IPS DF 4.7 (cell line): ENCODE data around the gene AOPEP.
"Not testable (repeated sequence)": the region's sequence is repeated elsewhere in the genome, so short reads cannot be mapped to it uniquely, and the experiment has no call there.

Experiments used
- DNase-seq: peaks from one replicate; pipeline ENCODE4 v3.0.0-alpha.2; 2013; ENCODE audit warnings: low spot score; ENCODE audit errors: extremely low read depth

Gene AOPEP

DNA sequence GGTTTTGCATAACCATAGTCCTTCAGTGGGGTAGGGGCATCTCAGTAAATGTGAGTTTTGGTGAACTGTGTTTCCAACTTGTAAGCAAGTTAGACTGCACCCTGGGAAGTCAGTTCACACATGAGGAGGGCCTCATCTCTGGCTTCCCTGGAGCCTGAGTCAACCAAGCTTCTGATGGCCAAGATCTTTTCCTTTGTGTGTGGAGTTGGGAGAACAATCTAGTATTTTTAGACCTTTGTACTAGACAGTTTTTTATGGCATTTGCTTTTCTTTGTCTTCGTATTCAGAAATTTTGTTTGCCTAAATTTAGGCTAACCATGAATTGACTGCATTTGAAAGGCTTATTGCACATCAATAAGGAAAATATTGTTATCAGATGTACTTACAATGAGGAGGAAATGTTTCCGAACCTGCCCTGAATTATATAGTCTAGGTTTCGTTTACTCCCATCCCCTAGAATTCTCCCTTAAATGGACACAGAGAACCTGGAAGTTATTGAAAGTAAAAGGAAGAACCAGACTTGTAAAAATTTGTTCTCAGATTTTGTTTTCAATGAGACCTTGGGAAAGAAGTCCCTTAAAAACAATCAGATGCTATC, 204.6 kb downstream of the AOPEP start:
- no peak for DNase-seq

DNA sequence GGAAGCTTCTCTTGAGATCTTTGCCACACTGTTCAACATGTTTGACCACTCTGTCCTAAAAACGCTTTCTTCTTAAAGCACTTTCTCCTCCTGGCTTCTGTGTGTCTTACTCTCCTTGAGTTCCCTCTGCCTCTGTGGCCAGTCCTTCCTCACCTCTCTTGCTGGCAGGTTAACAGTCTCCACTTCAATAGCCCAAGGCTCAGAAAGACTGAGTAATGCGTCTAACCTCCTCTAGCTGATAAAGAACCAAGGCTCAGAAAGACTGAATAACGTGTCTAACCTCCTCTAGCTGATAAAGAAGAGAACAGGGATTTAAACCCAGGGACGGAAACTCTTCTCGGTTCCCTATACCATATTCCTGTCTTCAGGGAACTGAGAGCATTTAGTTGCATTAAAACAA, 205.2 kb downstream of the AOPEP start:
- no peak for DNase-seq

DNA sequence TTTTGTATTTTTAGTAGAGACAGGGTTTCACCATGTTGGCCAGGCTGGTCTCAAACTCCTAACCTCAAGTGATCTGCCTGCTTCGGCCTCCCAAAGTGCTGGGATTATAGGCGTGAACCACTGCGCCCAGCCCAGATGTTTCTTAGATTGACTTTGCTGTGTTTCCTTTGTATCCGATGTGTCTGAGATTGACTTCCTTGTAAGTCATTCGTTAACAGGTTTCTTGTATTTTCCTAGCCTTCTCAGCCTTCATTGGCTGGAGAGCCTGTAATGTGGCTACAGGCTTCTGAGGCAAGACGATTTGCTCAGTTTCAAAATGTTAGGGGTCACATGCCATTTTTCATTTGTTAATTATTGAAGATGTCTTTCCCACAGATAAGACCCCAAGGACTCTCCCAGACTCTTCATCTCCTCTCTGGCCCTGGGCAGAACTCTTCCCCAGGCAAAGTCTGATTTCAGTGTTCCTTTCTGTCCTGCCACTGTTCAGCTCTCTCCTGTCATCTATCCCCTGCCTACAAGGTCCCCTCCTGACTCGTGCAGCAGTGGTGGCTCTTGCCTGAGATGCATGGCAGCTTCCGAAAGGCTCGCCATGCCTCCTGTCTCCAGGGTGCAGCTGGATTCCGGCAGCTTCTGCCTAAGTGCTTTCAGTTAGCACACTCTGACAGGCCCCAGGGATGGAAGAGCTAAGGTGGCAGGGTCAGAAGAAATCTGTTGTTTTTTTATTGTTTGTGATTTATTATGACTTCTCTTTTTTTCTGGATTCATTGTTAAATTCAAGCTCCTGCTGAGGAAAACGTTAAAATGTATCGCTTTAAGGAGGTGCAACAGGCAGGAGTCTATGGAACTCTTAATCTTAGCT, 206.4 kb downstream of the AOPEP start:
- no peak for DNase-seq

DNA sequence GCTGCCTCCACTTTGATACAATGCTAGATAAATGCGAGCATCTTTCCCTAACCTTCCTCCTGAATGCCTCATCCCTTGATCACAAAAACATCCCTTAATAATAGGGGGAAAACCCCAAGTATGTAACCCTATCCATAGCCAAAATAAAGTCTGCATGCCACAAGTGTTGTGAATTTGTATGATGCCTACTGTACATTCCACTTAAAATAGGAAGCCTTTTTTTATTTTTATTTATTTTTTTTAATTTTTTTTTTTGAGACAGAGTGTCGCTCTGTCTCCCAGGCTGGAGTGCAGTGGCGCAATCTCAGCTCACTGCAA, 207.0 kb downstream of the AOPEP start:
- DNase-seq, result no peak

DNA sequence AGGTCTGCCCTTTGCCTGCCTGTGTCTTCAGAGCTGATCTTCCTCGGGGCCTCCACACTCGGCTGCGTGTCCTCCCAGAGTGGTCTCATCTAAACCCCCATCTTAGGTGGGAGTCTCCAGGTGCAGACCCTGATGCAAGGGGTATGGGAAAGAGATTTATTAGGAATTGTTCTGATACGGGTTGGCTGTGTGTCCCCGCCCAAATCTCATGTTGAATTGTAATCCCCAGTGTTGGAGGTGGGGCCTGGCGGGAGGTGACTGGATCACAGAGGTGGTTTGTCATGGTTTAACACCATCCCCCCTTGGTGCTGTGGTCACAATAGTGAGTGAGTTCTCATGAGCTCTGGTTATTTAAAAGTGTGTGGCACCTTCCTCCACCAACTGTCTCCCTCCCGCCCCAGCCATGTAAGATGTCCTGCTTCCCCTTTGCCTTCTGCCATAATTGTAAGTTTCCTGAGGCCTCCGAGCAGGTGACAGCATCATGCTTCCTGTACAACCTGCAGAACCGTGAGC, 208.4 kb downstream of the AOPEP start:
- DNase-seq, result no peak

DNA sequence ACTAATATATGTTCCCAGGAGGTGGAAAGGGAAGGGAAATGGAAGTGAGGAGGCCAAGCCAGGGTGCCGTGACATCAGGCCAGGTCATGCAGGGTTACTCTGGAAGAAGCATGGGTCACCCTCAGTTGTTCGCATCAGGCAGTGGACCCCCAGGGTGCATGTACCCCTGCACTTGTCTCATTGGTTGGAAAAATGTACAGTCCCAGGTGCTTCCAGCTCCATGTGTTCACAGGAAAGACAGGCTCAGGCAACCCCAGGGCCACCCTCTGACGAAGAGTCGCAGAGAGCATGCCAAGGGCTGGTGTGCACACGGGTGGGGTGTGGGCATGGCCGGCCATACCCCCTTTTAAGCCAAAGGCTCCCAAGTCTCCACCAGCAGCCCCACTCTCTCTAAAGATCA, 208.9 kb downstream of the AOPEP start:
- no peak for DNase-seq

DNA sequence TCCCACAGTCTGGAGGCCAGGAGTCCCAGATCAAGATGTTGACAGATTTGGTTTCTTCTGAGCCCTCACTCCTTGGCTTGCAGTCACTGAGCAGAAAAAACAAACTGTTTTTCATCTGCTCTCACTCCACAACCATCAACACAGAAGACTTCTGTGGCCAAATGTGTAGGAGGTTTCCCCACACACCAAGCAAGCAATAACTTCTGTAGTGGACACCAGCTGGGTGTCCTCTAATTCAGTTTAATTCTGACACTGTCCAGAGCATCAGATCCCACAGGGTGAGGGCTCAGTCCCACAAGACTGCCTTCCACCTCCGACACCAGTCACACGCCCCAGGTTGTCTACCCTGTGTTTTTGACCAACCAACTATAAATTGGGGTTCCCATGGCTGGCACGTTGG, 209.9 kb downstream of the AOPEP start:
- no peak for DNase-seq

DNA sequence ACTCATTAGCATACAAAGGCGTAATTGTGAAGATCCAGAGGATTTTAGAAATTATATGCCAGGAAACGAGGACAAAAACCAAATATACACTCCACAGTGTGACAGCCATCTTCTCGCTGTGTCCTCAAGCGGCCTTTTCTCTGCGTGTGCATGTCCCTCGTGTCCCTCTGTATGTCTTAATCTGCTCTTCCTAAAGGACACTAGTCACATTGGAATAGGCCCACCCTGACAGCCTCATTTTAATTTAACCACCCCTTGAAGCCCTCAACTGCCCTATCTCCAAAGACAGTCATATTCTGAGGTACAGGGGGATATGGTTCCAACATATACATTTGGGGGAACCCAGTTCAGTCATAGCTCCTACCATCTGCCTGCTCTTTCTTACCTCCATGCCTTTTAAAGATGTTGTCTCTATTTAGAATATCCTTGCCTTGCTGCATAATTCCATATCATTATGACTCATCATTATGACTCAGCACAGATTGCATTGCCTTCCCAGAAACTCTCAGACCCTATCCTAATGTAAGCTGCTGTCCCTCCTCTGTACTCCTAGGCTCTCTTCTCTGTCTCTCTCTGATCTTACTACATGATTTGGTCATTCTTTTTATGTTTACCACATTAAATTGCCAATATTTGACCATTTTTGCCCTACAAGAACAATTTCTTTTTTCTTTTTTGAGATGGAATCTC, 210.9 kb downstream of the AOPEP start:
- no peak for DNase-seq

DNA sequence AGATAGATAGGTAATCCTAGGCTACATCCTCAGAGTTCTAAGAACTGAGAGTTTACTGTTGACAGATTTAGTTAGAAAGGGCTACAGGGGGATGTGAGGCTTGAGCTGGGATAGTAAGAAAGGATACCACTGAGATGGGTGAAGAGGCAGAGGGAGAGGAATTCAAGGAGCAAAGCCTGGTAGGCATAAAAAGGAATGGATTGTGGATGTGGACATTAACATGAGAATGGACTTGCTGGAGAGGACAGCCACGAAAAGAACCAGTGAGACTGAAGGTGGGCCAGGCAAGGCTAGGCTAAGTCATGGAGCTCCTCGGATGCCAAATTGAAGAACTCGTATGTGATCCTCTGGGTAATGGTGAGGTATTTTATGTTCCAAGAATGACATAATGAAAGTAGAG, 211.9 kb downstream of the AOPEP start:
- DNase-seq, result no peak

DNA sequence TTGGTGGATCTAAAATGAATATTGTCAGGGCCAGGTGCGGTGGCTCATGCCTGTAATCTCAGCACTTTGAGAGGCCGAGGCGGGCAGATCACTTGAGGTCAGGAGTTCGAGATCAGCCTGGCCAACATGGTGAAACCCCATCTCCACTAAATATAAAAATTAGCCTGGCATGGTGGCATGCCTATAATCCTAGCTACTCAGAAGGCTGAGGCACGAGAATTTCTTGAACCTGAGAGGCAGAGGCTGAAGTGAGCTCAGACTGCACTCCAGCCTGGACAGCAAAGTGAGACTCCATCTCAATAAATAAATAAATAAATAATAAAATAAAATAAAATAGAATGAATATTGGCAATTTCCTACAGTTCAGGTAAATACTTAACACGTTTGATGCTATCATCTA, 213.8 kb downstream of the AOPEP start:
- DNase-seq, result not testable (repeated sequence)

DNA sequence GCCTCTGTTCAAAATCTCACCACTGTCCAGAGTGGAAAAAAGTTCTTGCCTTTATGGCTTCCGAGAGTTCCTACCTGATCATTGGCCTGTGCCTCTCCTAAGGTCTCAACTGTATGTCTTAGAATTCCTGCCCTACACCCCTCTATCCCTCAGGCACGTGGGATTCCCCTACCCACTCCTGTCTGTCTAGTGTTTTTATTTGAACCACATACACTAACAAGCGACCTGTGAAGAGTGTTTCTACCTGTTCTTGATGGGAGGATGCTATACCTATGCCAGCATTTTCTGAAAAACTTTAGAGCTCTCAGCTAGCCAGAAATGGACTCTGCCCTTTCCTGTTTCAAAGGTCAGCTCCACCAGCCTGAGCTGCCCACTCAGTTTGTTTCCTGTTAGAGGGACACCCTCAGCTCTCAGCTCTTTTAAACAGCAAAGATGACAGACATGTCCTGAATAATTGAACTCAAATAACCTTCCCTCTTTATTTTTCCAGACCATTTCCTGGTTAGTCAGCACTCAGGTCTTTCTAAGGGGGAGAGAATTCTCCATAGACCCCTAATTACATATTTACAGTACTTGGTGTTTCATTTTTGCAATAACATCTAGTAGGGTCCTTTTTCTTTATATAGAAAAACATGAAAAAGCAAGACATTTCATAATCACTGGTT, 214.8 kb downstream of the AOPEP start:
- no peak for DNase-seq

DNA sequence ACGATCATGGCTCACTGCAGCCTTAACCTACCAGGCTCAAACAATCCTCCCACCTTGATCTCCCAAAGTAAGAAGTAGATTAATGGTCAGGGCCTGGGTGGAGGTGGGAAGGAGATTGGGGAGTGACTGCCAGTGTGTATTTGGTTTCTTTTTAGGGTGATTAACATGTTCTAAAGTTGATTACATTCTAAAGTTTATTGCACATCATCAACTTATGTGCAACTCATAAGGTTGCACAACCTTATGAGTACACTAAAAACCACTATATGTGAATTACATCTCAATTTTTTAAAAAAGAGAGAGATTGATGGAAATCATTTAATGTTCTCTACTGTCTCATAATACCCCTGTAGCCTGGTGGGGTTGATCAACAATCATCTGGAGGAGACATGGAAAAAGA, 218.1 kb downstream of the AOPEP start:
- no peak for DNase-seq

DNA sequence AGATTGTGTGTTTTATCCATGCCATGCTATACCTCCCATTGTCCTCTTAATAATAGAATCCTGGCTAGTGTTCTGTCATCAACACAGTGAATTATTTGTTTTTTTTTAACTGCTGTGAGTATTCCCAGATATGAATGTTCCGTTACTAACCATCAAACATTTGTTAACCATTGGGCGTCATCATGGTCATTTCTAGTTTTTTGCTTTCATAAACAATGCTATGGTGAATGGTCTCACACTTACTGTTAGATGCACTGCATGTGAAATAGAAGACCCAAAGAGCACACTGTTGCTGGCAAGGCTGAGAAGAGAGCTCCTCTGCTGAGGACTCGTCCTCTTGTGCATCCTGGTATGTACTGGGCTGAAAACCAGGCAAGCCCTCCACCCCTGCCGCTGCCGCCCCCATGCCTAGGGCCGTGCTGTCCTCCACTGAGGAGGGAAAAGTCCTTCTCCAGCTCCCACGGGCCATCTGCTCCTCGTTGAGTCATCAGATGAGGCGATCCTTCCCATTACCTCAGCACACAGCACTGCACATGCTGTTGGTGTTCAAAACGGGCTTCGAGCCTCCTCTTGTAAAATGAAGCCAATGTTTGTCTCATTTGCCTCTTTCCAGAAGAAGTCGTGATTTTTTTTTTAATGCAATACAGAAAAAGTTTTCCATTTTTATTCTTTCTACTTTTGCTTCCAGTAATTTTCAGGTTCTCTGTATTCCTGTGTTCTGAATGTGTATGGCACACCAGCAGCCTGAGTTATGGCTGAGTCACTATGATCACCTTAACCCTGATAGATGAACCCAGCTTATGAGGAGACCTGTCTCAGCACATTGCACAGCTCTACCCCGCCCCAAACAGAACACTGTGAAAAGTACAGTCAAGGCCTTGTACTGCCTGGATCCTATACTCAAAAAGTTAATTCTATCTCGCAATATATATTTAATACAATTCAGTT, 219.0 kb downstream of the AOPEP start:
- DNase-seq, result no peak

DNA sequence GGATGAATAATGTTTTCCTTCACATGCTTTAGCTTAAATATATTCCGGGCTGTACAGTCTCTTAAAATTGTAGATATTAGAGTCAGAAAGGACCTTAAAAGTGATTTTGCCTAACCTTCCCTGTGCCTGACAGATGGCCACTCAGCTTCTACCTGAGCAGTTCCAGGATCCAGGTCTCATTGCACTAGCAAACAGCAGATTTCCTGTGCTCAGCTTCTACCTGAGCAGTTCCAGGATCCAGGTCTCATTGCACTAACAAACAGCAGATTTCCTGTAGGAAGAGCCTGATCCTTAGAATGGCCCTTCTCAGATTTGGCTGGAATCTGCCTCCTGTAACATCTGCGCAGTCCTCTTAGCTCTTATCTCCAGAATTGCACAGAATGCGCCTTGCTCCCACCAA, 219.8 kb downstream of the AOPEP start:
- no peak for DNase-seq

DNA sequence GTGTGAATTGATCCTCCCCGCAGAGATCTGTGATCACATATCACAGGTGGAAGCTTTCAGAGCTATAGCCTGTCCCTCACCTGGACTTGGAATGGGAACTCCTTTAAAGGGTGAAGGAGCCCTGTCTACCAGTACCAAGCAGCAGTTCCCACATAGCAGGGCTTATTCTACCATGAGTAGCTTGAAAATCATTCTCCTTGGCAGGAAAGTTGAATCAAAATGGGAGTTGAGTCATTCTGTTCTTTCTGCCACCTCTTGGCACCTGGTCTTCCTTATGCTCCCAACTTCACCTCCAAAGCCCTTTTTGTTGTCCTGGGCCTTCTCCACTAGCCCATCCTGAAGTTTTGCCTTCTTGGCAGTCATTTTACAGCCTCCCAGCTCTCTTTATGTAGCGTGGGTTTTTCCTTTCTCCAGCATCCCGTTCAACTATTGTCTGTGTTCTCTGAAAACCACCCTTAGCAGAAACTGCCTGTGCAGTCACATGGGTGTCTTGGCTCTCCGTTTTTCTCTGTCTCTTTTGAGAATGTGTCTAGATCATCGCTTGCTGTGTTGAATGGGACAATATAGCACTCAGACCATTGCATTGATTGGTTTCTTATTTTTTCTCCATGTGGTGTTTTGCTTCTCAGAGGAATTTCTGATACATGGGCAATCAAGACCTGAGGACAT, 222.2 kb downstream of the AOPEP start:
- DNase-seq, result no peak

DNA sequence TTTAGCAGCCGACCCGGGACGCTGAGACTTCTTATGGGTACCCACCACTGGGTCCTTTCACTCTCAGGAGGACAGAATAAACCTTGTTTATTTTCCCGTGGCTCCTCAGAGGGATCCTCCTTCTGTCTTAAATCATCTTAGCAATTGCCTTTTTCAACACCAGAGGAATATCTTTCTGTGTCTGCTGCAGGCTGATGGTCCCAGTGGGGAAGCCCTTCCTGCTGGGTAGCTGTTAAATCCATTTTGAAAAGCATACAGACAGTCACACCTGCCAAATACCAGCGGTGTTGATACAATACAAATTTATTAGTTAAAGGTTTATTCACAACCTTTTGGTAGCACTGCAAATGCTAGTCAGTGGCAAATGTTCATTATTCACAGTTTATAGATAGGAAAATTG, 222.9 kb downstream of the AOPEP start:
- no peak for DNase-seq

DNA sequence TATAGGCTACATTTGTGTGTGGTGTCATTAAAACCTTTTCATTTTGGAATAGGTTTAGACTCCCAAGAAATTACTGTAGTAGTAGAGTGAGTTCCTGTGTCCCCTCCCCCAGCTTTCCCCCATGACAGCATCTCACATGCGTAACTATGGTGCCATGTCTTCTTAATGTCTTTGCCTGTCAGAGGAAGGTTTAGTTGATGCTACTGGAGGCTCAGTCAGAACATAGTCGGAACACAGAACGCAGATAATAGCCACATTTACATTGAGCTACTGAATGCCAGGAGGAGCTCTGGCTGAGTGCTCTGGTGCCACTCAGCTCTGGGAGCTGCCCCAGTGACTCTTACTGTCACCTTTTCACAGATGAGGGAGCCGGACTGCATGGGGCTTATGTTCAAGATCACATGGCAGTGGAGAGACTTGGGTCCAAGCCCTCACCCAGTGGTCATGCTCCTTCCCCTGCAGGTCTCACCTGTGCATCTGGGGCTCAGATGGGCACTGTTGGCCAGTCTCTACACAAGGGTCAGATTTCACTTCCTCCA, 223.6 kb downstream of the AOPEP start:
- DNase-seq, result no peak

DNA sequence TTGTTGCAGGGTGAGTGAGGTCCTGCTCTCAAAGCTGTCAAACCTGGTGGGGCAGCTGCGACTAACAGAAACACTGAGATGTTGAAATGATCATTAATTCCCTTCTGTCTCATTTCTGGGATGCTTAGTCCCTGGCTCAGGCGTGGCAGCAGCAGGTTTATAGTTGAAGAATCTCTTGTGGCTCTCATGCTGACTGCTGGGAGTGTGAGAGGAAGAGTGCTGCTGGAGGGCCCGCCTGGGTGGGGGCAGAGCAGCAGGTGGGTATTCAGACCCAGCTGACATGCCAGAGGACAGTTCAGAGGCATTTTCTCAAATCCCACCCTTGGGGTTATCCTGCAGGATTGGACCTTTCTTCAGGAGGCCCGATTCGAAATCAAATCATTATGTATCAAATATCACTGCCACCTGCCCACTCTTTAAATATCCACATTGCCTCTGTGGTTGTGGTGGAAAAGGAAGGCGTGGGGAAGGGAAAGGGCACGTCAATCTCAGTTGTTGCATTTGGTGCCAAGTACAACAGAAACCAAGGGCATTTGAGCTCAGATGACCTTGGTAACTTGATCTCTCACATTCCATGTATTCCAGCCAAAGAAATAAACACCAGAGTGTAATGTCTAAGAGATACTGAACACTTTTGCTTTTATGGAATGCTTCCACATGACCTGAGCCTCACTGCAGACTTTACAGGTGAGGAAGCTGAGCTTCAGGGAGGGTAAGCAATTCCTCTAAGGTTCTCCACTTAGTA, 224.3 kb downstream of the AOPEP start:
- no peak for DNase-seq
